GM19463 (cell line): Measurements from ENCODE around the gene BCL2L11.
"Not testable (repeated sequence)": the region's sequence is repeated elsewhere in the genome, so short reads cannot be mapped to it uniquely, and the experiment has no call there.

Experiments
- ATAC-seq: cut with Tn5 transposase; IDR thresholded peaks from one replicate; pipeline ENCODE4 v1.9.1; 2021; ENCODE audit warnings: mild to moderate bottlenecking, moderate library complexity; ENCODE audit not compliant: unreplicated experiment

The BCL2L11 gene, protein sequence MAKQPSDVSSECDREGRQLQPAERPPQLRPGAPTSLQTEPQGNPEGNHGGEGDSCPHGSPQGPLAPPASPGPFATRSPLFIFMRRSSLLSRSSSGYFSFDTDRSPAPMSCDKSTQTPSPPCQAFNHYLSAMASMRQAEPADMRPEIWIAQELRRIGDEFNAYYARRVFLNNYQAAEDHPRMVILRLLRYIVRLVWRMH

DNA sequence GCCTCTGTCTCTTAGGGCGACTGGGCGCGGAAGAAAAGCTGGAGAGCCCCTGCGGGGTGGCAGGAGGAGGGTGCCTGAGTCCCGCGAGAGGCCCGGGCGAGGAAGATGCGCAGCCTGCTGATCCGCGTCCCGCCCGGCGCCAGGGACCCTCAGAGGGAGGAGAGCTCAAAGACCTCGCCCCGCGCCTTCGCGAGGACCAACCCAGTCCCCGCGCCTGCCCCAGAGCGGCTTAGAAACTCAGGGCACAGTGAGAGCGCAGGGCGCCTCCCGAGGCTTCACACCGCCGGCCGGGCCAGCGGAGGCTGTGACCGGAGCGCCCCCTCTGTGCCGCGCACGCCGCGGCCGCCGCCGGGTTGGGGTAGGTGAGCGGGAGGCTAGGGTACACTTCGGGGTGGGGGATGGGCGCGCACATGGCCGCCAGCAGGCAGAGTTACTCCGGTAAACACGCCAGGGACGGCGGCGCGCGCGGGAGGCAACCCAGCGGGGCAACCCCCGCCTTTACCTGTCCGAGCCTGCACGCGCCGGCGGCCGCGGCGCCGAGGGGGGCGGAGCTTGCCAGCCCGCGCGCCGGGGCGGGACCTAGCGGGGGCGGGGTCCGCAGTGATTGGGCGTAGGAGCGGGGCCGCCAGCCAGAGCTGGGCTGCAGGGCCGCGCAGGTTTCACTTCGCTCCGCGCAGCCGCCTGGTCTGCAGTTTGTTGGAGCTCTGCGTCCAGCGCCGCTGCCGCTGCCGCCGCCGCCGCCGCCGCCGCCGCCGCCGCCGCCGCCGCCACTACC is at the start of gene BCL2L11:
Gene BCL2L11, plus strand, starts transcription at position 662 of the 775 bp plus-strand sequence. CDS start 2,832 bp downstream, outside the sequence.
- peak; percentile 51 for ATAC-seq

DNA sequence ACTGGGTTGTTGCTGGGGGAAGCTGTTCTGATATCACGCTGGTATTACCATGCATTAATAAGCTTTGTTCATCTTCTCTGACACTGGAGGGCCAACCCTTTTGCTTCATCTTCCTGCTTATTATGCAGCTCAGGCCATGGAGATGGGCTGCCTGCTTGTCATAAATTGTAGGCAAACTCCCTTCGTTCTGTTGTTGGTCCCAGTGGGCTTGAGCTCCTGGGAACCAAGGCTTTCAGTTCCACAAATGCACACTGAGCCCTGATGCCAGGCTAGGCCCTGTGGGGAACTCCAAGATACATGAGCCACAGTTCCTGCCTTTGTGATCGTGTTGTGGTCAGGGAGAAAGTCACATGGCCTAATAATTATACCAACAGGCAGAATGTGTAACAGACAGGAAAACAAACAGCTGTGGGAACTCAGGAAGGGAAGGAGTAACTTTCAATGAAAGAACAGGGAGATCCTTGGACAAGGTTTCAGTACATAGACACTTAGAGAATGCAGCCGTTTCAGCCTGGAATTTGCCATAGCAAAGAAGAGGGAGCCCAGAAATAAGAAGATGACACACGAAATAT is 49.0 kb upstream of the BCL2L11 start:
- ATAC-seq, result no peak

DNA sequence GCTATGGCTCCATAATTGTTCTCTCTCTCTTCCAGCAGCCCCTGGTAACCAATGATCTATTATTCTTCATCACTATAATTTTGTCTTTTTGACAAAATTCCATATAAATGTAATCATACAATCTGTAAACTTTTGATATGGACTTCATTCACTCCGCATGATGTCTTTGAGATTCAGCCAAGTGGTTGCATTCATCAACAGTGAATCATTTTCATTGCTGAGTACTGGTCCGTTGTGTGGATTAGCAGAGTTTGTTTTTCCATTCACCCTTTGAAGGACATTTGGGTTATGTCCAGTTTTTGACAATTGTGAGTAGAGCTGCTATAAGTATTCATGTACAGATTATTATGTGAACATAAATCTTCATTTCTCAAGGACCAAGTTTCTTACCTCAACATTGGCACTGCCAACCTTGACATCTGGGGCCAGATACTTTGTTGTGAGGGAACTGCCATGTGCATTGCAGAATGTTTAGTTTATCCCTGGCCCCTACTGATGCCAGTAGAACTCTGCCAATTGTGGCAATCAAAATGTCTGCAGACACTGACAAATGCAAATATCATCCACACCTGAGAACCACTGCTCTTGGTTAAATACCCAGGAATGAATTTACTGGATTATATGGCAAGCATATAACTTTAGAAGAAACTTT is 48.4 kb upstream of the BCL2L11 start:
- ATAC-seq, result no peak

DNA sequence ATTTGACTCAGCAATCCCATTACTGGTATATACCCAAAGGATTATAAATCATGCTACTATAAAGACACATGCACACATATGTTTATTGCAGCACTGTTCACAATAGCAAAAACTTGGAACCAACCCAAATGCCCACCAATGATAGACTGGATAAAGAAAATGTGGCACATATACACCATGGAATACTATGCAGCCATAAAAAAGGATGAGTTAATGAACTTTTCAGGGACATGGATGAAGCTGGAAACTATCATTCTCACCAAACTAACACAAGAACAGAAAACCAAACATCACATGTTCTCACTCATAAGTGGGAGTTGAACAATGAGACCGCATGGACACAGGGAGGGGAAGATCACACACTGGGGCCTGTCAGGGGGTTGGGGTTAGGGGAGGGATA is 38.1 kb upstream of the BCL2L11 start:
- ATAC-seq, result not testable (repeated sequence)

DNA sequence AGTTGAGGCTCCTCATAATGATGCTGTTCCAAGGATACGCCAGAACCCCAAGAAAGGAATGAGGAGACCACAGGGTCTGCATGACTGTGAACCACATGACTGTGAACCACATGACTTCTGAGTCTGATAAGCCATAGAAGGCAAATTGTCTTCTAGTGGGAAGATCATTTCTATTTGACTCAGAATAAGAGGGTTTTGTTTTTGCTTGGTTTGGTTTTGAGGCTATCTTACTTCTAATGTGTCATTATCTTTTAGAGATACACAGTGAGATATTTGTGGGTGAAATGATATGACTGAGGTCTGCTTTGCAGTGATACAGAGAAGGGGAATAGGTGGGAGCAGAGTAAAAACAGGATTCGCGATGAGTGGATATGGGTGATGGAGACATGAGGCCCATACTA is 28.9 kb upstream of the BCL2L11 start:
- no peak for ATAC-seq

DNA sequence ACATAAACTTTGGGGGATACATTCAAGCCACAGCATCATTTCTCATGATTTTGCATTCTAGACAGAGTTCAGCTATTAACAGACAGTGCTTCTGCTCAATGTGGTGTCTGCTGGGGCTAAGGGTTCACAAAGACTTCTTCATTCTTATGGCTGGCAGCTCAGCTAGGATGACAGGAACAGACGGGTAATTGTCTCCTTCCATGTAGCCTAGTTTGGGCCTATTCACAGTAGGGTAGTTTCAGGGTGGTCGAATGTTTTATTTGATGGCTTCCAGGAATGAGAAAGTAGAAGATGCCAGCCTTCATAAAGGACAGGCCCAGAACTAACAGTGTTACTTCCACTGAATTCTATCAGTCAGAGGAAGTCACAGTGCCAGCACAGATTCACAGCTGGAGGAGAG is 26.0 kb upstream of the BCL2L11 start:
- ATAC-seq, result no peak

DNA sequence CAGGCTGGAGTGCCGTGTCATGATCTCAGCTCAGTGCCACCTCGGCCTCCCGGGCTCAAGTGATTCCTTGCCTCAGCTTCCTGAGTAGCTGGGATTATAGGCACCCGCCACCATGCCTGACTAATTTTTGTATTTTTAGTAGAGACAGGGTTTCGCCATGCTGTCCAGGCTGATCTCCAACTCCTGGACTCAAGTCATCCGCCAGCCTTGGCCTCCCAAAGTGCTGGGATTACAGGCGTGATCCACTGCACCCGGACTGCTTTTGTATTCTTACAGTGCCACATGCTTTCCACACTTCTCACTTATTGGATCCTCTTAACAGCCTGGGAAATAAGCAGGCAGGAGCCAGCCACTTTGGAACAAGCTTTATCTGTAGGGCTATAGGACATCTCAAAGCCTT is 25.3 kb upstream of the BCL2L11 start:
- no peak for ATAC-seq

DNA sequence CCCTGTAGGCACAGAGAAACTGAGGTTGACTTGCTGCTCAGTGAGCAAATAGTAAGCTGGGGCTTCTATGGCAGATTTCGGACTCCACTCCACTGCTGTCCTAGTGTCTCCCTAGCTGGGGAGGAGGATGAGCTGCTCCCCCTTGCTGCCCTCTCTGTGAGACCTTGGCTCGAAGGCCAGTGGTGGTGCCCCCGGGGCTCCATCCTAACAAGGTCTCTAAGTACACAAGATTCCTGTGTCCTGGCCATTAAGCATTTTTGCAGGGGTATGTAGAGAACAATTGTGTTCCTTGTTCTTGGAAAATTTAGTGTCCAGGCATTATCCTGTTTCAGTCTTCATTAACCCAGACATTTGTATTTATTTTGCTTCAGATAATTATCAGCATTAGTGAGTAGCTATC is 21.3 kb upstream of the BCL2L11 start:
- no peak for ATAC-seq

DNA sequence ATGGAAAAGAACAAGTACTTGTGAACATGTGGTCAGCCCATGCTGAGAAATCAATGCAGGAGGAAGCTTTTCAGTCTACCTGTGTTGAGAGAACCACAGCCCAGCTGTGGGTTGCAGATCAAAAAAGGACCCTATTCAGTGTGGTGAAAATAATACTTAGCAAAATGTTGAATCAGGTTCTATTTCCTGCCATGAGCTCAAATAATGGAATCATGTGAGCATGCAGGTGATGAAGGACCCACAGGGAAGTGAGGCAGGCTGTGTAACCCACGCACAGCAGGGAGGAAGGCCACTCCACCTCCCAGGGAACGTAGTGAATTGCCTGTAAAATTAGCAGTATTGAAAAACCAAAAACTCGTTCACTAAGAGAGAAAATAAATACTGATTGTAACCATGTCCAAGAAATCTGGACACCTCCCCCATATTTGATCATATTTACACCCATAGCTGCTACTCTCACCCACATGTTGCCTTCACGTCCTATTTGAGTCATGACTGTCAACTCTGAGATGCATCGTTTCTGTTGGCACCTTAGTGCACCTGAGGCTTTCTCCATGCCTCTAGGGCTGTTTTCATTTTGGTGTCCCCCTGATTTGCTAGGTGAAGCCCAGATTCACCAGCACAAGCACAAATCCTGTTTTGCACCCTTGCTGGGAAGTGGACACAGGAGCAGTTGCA is 20.5 kb upstream of the BCL2L11 start:
- peak; percentile 37 for ATAC-seq

DNA sequence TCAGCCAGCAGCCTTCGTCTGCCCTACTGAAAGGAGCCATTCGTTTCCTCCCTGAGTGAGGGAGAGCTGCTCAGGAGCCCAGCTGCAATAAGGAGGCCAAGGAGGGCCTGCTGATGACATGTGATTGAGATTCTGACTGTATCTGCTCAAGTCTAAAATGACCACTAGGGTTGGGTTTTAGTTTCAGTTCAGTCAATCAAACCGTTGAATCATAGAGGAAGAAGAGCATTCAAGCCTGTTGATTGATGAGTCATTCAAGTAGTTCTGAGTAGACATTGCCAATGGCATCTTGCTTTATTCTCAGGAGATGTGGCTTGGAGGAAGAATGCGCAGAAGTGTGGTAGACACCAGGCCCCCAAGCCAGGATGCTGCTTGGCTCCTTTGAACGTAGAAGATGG is 19.9 kb upstream of the BCL2L11 start:
- ATAC-seq, result peak; percentile 82

DNA sequence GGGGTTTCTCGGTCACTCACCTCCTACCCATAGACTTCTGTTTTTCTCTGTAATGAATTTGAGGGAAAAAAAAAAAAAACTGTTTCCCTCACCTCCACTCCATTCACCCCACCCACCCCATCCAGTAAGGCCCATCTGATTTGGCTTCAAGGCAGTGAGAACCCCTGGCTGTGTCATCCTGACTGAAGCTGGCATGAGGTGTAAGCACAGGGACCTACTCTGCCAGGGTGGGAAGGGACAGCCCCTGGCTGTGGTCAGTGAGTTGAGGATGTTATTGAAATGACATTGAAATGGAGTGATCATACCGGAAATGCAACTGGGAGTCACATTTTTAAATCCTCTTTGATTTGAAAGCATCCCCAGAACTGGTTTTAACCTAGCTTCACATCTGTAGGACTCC is 19.1 kb upstream of the BCL2L11 start:
- no peak for ATAC-seq

DNA sequence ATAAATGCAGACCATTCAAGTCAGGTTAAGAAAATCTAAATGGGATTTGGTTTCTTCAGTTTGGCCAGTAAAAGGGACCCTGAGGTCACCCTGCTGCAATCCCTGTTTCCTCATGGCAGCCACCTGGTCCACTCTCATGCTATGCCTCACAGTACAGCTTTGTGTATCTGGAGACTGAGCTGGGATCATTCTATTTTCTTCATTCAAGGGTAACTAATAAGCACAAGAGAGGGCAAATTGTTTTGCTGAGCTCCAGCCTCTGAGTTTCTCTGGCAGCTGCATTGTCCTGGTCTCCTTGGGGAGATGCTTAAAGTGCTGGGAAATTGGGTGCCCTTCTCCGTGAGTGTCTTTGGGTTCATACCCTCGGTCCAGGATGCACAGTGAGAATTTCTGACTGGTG is 18.5 kb upstream of the BCL2L11 start:
- no peak for ATAC-seq

DNA sequence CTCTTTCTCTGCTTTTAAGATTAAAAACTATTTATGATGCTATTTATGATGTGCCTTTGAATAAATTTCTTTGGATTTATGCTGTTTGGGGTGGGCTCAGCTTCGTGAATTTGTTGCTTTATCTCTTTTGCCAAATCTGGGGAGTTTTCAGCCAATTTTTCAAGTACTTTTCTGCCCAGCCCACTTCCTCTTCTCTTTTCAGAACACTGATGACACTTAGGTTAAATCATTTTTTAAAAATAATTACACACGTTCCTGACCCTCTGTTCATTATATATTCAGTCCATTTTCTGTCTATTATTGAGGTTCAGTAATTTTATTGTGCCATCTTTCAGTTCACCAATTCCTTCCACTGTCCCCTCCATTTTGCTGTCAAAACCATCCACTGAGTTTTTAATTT is 14.8 kb upstream of the BCL2L11 start:
- ATAC-seq, result no peak

DNA sequence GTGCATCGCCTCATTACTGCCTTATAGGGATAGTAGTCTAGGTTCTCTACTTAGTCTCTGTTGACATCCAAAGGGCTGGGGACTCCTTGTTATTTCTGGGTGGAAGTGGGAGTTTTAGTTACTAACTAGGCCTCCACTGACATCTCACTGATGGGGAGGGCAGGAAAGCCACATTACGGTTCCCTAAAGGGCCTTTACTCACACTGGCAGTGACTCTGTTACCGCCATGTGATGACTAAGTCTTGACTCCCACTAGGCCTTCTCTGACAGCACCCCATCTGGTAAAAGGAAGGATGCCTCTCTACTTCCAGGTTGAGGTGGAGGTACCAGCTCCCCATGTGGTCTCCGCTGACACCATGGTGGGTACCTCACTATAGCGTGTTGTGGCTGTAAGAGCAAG is 14.0 kb upstream of the BCL2L11 start:
- ATAC-seq, result no peak

DNA sequence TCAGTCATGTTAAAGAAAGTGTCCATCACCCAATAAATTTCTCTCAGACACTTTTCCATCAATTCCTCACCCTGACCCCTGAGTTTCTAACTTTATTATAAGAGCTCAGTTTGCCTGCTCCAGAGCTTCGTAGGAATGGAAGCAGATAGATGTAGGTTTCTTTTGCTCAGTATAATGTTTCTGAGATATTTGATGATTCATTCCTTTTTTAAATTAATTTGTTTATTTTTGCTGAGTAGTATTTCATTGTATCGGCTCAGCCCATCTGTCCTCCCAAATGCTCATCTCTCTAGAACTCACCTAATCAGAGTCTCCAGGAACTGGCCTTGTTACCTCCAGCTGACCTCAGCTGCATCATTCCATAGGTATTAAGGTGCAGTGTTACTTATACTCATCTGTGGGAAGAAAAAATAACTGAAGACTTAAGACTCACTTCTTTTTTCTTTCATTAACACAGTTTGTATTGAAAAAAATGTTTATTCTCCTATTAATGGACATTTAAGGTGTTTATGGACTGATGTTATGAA is 11.9 kb upstream of the BCL2L11 start:
- ATAC-seq, result no peak

DNA sequence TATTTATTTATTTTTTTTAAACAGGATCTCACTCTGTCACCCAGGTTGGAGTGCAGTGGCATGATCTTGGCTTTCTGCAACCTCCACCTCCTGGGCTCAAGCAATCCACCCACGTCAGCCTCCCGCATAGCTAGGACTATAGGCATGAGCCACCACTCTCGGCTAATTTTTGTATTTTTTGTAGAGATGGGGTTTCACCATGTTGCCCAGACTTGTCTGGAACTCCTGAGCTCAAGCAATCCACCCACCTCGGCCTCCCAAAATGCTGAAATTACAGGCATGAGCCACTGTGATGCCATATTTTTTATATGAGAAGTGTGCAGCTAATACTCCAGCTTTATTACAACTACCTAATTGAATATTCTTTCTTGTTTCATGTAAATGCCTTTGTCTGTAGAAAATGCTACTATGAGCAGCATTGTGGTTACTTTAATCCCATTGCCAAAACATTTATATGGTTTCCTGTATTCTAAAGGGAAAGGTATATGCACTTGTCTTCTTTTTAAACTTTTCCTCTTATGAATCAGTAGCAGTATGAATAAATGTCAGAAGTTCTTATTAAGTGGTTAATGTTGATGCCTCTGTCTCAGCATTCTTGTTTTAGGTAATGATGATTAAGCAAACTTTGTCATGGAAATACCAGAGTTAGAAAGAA is 9.5 kb upstream of the BCL2L11 start:
- ATAC-seq, result no peak

DNA sequence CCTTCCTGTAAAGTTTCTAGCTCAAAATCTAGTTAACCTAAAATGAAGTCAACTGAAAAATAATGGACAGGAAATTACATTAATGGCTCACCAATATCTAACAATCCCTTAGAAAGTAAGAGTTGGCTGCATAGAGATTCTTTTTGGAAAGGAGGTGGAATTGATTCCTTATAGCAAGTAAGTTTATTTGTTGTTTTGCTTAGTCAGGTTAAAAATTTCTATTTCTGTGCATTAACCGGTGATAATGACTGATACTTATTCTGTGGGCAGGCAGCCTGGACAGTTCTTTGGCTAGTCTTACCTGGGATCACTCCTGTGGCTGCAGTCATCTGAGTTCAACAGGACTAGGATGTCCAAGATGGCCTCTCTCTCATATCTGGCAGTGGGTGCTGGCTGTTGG is 6.9 kb upstream of the BCL2L11 start:
- ATAC-seq, result no peak

DNA sequence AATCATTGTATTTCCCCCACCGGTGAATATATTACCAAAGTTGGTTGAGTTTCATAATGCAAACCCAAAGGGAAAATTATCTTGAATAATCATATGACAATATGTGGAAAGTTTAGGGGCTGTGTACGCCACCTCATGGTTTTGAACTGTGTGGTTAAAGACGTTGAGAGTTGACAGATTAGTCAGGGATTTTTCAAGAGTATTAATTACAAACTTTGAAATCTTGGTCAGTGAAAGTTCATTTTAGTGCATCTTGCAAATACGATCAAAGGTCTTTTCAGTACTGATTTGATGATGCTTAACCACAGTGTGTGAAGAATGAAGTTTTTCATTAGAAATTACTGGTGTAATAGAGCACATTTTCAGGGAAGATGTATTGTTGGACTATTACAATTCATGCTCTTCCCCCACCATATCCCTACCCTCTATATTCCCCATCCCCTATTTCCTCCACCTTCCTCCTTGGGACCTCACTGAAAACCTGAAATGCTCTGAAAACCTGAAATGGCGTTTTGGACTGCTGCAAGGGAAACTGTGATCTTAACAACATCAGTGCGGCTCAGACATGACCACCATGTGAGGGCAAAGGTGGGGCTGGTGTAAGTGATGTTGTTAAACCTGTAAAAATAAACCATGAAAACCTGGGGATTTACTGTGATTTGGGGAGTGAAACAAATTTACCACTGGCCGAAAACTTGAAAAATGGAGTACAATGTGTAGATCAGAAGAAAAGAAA is 4.5 kb upstream of the BCL2L11 start:
- ATAC-seq, result peak; percentile 37

DNA sequence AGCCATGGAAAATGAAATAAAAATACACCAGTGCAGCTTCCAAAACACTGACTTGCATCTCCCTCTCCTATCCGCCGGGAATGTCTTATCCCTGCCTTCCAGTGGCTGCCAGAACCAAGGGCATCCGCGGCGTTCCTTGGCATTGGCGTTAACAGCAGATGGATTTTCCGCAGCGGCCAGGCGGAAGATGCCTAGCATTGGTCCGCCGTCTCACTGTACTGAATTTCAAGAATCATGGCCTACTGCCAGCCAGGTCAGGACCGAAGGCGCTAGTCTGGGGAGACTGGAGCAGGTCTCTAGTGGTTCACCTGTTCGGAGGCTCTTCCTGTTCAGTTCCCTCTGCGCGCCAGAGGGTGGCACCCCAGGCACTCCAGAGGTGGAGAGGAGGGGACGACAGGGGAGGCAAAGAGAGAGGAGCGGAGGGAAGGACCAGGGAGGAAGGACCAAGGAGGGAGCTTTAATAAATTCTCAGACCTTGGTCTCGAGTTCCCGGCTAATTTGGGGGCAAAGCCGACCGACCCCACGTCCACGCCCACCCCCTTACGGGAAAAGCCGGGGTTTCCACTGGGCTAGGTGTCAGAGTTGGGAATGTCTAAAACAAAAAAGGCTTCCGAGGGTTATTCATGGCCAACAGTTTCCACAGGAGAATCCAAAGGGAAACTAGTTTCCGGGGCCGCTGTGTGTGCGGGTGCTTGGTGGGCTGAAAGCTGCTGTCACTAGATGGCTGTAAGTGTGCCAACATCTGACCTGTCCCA is 3.7 kb upstream of the BCL2L11 start:
- no peak for ATAC-seq
